Endothelial cell of umbilical vein (primary cell): ENCODE data around the gene LANCL2. TPM values are rescaled to one million over a fixed set of nuclear protein-coding genes. Genes with fewer than 3 reads are reported as not detected.

Source experiments
- BruUV-seq: library from RNA; stranded (reverse); fragments of 400-500 nt; replicated peaks from 2 replicates; lab custom pipeline; 2021; lab: Mats Ljungman, UMichigan
- CTCF ChIA-PET: fragments of 300-600, 350-600 bp; sonication (Branson Sonifier 250); formaldehyde crosslinking; loops from one replicate; lab custom pipeline; 2021; ENCODE audit warnings: antibody characterized with exemption, inconsistent platforms; lab: Charles Lee
- POLR2A ChIA-PET: fragments of 300-600, 350-600 bp; sonication (Branson Sonifier 250); formaldehyde crosslinking; loops from one replicate; lab custom pipeline; 2021; ENCODE audit warnings: antibody characterized with exemption, inconsistent platforms; lab: Charles Lee
- DNase-seq: peaks from one replicate; pipeline ENCODE4 v3.0.0-alpha.2; 2011; ENCODE audit warnings: low read depth, low spot score
- FAIRE-seq: peaks from 2 replicates; lab custom pipeline; 2011; peaks lifted over from hg19 to GRCh38; lab: Jason Lieb, UNC
- H2AFZ ChIP-seq: 2 replicates; pipeline ENCODE4 v1.6.0; 2012; ENCODE audit warnings: low read depth, low read length, control low read depth, inconsistent platforms
- H3K27ac ChIP-seq: 2 replicates; pipeline ENCODE4 v1.5.1; 2011; ENCODE audit warnings: low read depth, mild to moderate bottlenecking, control low read depth, low read length, moderate library complexity; ENCODE audit not compliant: insufficient read depth
- H3K27me3 ChIP-seq, 2 experiments: 2 replicates each; pipeline versions ENCODE4 v1.6.0 to v1.6.1; 2011; ENCODE audit warnings: low read length in 2 of 2, mixed read lengths in 1 of 2; ENCODE audit not compliant: control insufficient read depth in 2 of 2, insufficient read depth in 2 of 2
- H3K36me3 ChIP-seq, 2 experiments: 2 replicates in 1 of 2; 3 replicates in 1 of 2; pipeline ENCODE4 v1.5.1; 2011; ENCODE audit warnings: low read length in 2 of 2, mild to moderate bottlenecking in 1 of 2, moderate library complexity in 1 of 2; ENCODE audit not compliant: control insufficient read depth in 2 of 2, insufficient read depth in 2 of 2; ENCODE audit errors: extremely low read depth in 1 of 2
- H3K4me1 ChIP-seq: 3 replicates; pipeline ENCODE4 v1.5.1; 2011; ENCODE audit warnings: mild to moderate bottlenecking, low read length; ENCODE audit not compliant: control insufficient read depth, insufficient read depth; ENCODE audit errors: extremely low read depth
- H3K4me2 ChIP-seq: 2 replicates; pipeline ENCODE4 v1.6.1; 2011; ENCODE audit warnings: low read length, control low read depth, mixed read lengths; ENCODE audit not compliant: insufficient read depth
- H3K4me3 ChIP-seq, 3 experiments: fragments of 200-600 bp in 1 of 3; sonication (generic), shearing (Covaris generic) in 1 of 3; replicated peaks in 1 of 3; 2 replicates each; pipeline ENCODE4 v1.5.1; 2011 to 2016; ENCODE audit warnings: control low read depth in 3 of 3, low read length in 3 of 3, mild to moderate bottlenecking in 2 of 3, inconsistent platforms in 1 of 3, low read depth in 1 of 3, moderate library complexity in 1 of 3; ENCODE audit not compliant: insufficient read depth in 1 of 3
- H3K79me2 ChIP-seq: 2 replicates; pipeline ENCODE4 v1.6.0; 2012; ENCODE audit warnings: low read length, inconsistent platforms; ENCODE audit not compliant: control insufficient read depth, insufficient read depth
- H3K9ac ChIP-seq: replicated peaks from 2 replicates; pipeline ENCODE3; 2011; ENCODE audit warnings: low read length, control low read depth; ENCODE audit not compliant: insufficient read depth; ENCODE audit errors: extremely low read depth
- H3K9me1 ChIP-seq: replicated peaks from 3 replicates; pipeline ENCODE4 v1.6.0; 2011; ENCODE audit warnings: mild to moderate bottlenecking, low read length; ENCODE audit not compliant: control insufficient read depth, insufficient read depth; ENCODE audit errors: extremely low read depth
- H3K9me3 ChIP-seq: replicated peaks from 2 replicates; pipeline ENCODE4 v1.5.1; 2012; ENCODE audit warnings: low read length, inconsistent platforms; ENCODE audit not compliant: control insufficient read depth, insufficient read depth
- H4K20me1 ChIP-seq: replicated peaks from 2 replicates; pipeline ENCODE3; 2011; ENCODE audit warnings: mild to moderate bottlenecking, low read length; ENCODE audit not compliant: control insufficient read depth, insufficient read depth; ENCODE audit errors: extremely low read depth
- CTCF ChIP-seq, 2 donors: IDR thresholded peaks; 1 replicate in 1 of 2; 2 replicates in 1 of 2; pipeline ENCODE4 v1.5.1; 2011; ENCODE audit warnings: low read length in 2 of 2, mild to moderate bottlenecking in 2 of 2, moderate library complexity in 2 of 2, control low read depth in 1 of 2, inconsistent platforms in 1 of 2, low read depth in 1 of 2; ENCODE audit not compliant: insufficient read depth in 1 of 2; ENCODE audit errors: extremely low read depth in 1 of 2
- EZH2 ChIP-seq: IDR thresholded peaks from 2 replicates; pipeline ENCODE4 v1.6.1; 2012; ENCODE audit warnings: borderline replicate concordance, low read depth, mild to moderate bottlenecking, moderate library complexity, low read length, inconsistent platforms; ENCODE audit not compliant: severe bottlenecking
- FOS ChIP-seq: IDR thresholded peaks from 2 replicates; pipeline ENCODE4 v1.6.1; 2011; ENCODE audit warnings: mild to moderate bottlenecking, low read length, moderate library complexity, borderline replicate concordance; ENCODE audit not compliant: insufficient read depth
- GATA2 ChIP-seq: IDR thresholded peaks from 2 replicates; pipeline ENCODE4 v1.7.0; 2011; ENCODE audit warnings: low read depth, mild to moderate bottlenecking, moderate library complexity, mixed read lengths, low read length; ENCODE audit not compliant: insufficient read length, insufficient read depth
- JUN ChIP-seq: IDR thresholded peaks from 2 replicates; pipeline ENCODE4 v1.6.1; 2011; ENCODE audit warnings: borderline replicate concordance, low read depth; ENCODE audit not compliant: insufficient read length, insufficient read depth
- MAX ChIP-seq: IDR thresholded peaks from 2 replicates; pipeline ENCODE4 v1.6.1; 2011; ENCODE audit not compliant: insufficient read depth, insufficient read length
- MYC ChIP-seq: IDR thresholded peaks from one replicate; pipeline ENCODE4 v1.6.1; 2011; ENCODE audit warnings: mild to moderate bottlenecking, low read depth, low read length
- POLR2A ChIP-seq: IDR thresholded peaks from 2 replicates; pipeline ENCODE4 v1.6.1; 2012; ENCODE audit warnings: low read depth, mild to moderate bottlenecking, control low read depth, low read length
- POLR2AphosphoS5 ChIP-seq: IDR thresholded peaks from 2 replicates; pipeline ENCODE4 v1.6.1; 2012; ENCODE audit warnings: low read depth, mild to moderate bottlenecking, control low read depth, low read length, moderate library complexity; ENCODE audit not compliant: insufficient read depth
- dilution Hi-C: fragments of 300-500 bp; cut with MboI; formaldehyde crosslinking; loops from one replicate; pipeline ENCODE4 v1.15.0; 2019; ENCODE audit warnings: low sequenced_read_pairs; ENCODE audit not compliant: extremely low pct_ligation_motif_present
- intact Hi-C: fragments of 100-400 bp; cut with micrococcal nuclease; formaldehyde crosslinking; loops from one replicate; pipeline ENCODE4 v1.10.0; 2022
- polyA plus RNA-seq, 4 experiments: library from polyadenylated mRNA; depleted of rRNA in 3 of 4; stranded (reverse) in 3 of 4; unstranded in 1 of 4; fragments of >200 nt; gene quantifications; 2 replicates each; pipeline versions ENCODE4 v1.2.1 to v1.2.3, GENCODE V29; 2011 to 2012; ENCODE audit warnings: missing spikeins in 1 of 4
- total RNA-seq: library from RNA; stranded (reverse); gene quantifications from 2 replicates; pipeline ENCODE4 v1.2.3, GENCODE V29; 2021

LANCL2 gene
- total and polyA plus RNA-seq, 2 donors (not counting 3 experiments of a cell fraction or from before 2014, with no cell fraction given) = 19.2 to 25.3 TPM

GRCh38 chr7:55405856-55406541, 40.9 kb downstream of the LANCL2 start:
- DNase-seq = no peak
- no peak for TF ChIP-seq GATA2
- TF ChIP-seq EZH2 = no peak
- no peak for TF ChIP-seq POLR2AphosphoS5
- no peak for TF ChIP-seq FOS
- no peak for TF ChIP-seq CTCF (IDR thresholded peaks at IDR 0.05; ENCODE audit: extremely low read depth in 1 of 2, insufficient read depth in 1 of 2, low read depth in 1 of 2, low read length in 2 of 2)
- no peak for TF ChIP-seq JUN
- TF ChIP-seq MAX = no peak
- TF ChIP-seq POLR2A = no peak
- TF ChIP-seq MYC = no peak
- Histone ChIP-seq H3K36me3 (peaks cover 0 to 6% of the 10 kb centered on the region in 2 experiments), H4K20me1 (no peaks in the 10 kb centered on the region), H3K4me1 (no peaks in the 10 kb centered on the region), H3K4me3 (no peak overlapping the region), H3K9me3 (no peaks in the 10 kb centered on the region), H2AFZ (no peak overlapping the region), H3K79me2 (no peaks in the 10 kb centered on the region), H3K27me3 (no peaks in the 10 kb centered on the region), H3K9me1 (no peaks in the 10 kb centered on the region), H3K27ac (no peak overlapping the region), H3K4me2 (no peak overlapping the region), H3K9ac (no peak overlapping the region)
- CTCF ChIA-PET = interaction anchor here (0.8 kb wide), 1 partner anchor 9 kb away, joined by 7 read pairs; no protein-coding TSS in a partner anchor
- POLR2A ChIA-PET = no interaction called here
- FAIRE-seq = no peak
- dilution Hi-C loops (no loop called here), intact Hi-C loops (no loop called here)
- BruUV-seq = no TSS peak
